HG02678 (cell line): ENCODE measurements around the gene STON2.
"Not testable (repeated sequence)": the region's sequence is repeated elsewhere in the genome, so short reads cannot be mapped to it uniquely, and the experiment has no call there.

Experiments
- ATAC-seq: cut with Tn5 transposase; IDR thresholded peaks from one replicate; pipeline ENCODE4 v1.9.1; 2021; ENCODE audit warnings: mild to moderate bottlenecking, moderate library complexity; ENCODE audit not compliant: unreplicated experiment

STON2 gene

DNA sequence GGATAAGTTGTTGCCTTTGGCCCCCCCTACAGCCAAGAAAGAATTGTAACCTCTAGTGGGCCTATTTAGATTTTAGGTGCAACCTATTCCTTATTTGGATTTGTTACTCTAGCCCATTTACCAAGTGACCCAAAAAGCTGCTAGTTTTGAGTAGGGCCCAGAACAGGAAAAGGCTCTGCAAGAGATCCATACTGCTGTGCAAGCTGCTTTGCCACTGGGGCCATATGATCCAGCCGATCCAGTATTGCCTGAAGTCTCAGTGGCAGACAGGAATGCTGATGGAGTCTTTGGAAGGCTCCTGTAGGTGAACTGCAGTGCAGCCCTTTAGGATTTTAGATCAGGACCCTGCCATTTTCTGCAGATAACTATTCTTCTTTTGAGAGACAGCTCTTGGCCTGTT, 166.5 kb downstream of the STON2 start:
- no peak for ATAC-seq

DNA sequence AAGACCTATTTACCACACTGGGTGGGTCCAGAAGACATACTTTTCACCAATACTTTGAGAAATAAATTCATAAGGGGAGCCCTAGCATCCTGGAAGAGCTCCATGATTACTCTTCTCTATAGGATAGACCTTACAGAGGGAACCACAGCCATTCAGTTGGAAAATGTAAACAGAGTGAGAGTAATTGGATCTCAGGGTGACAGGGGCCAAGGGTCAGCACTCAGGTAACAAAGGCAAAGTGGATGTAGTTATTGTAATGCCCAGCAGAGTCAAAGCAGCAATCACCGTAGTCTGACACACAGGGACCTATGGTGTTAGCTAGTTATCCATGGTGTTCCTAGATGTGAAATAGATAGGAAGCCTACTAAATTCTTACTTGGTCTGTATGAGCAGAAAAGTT, 168.6 kb downstream of the STON2 start:
- ATAC-seq, result no peak

GRCh38 chr14:81224222-81224621, 175.9 kb downstream of the STON2 start:
- no peak for ATAC-seq

DNA sequence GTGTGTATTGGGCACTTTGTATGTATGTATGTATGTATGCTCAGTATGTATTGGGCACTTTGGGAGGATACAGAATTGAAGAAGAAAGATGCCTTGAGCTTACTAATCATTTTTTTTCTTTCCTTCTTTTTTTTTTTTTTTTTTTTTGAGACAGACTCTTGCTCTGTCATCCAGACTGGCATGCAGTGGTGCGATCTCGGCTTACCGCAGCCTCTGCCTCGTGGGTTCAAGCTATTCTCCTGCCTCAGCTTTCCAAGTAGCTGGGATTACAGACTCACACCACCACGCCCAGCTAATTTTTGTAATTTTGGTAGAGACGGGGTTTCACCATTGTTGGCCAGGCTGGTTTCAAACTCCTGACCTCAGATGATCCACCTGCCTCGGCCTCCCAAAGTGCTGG, 176.3 kb downstream of the STON2 start:
- not testable (repeated sequence) for ATAC-seq

DNA sequence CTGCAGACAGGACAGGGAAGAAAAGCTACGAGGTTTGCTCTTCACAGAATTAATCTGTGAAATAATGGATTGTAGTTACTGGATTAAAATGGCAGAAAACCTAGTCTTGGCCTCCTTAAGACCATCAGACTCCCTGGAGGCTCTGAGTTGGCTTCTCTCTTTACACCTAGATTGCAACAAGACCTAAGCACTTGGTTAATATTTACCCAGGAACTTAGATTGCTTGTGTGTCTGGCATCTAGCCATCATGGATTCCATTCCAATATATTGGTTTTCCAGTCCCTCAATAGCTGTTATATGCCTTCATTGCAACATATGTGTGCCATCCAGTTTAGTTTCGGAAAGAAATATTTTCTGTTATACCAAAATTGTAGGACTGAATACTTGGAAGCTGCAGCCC, 177.4 kb downstream of the STON2 start:
- no peak for ATAC-seq

DNA sequence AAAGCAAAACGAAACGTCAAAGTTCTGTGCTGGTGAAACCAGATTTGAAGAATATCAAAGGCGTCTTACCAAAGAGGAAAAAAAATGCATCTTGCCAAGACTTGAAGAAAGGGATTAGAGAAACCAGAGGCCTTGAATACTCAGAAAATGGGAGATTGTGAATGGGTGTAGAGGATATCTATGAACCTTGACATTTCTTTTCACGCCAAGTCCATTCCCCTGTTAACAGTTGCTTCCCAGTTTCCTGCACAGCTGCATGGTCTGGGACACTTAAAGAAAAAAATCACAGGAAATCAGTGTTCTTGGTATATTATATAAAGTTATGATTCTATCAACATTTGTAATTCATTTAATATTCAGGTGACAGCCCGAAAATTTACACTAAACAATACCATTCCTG, 178.0 kb downstream of the STON2 start:
- ATAC-seq, result no peak

- ATAC-seq, result no peak
Measured at GRCh38 chr14:81221579-81222102, 178.5 kb downstream of the STON2 start.

- ATAC-seq, result peak; percentile 72
Measured at GRCh38 chr14:81220830-81221578, 179.1 kb downstream of the STON2 start, which contains the start of gene GTF2A1. TSS of gene GTF2A1 (minus strand) at chr14:81220959. CDS start at chr14:81220518, 441 bp downstream.

DNA sequence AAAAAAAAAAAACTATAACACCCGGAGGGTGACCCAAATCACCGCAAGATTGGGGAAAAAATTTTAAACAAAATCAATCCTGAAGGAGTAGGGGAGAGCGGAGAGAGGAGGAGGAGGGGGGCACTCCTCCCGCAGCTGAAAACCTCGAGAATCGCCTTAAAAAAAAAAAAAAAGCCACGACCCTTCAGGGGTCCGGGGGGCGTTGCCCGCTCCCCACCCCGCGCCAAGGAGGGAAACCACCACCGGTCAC, 179.6 kb downstream of the STON2 start:
- ATAC-seq, result no peak

GRCh38 chr14:81219759-81220579, 180.2 kb downstream of the STON2 start:
- no peak for ATAC-seq

GRCh38 chr14:81219210-81219758, 180.8 kb downstream of the STON2 start:
- ATAC-seq, result peak; percentile 58

GRCh38 chr14:81211844-81212243, 188.3 kb downstream of the STON2 start:
- ATAC-seq, result peak; percentile 76
